Measurements from ENCODE around the gene SLC17A2. TPM values are rescaled to one million over a fixed set of nuclear protein-coding genes. Genes with fewer than 3 reads are reported as not detected.

Gene SLC17A2
- total RNA-seq, 1 donor from 2014 or later: not detected

GRCh38 chr6:25888626-25889025 is 41.9 kb downstream of the SLC17A2 start:
- no peak for DNase-seq (ENCODE audit: low read depth in 2 of 2)

- DNase-seq (ENCODE audit: low read depth in 2 of 2): no peak
Measured at GRCh38 chr6:25886066-25886465, 44.4 kb downstream of the SLC17A2 start.

- no peak for DNase-seq (ENCODE audit: low read depth in 2 of 2)
Measured at GRCh38 chr6:25883991-25884390, 46.5 kb downstream of the SLC17A2 start.

- DNase-seq (ENCODE audit: low read depth in 2 of 2): no peak
Measured at GRCh38 chr6:25883536-25883935, 47.0 kb downstream of the SLC17A2 start.

- DNase-seq (ENCODE audit: low read depth in 2 of 2): no peak
Measured at GRCh38 chr6:25882051-25882496, 48.4 kb downstream of the SLC17A2 start.

GRCh38 chr6:25880601-25881000 is 49.9 kb downstream of the SLC17A2 start:
- no peak for DNase-seq (ENCODE audit: low read depth in 2 of 2)

GRCh38 chr6:25878721-25879322 is 51.7 kb downstream of the SLC17A2 start:
- no peak for DNase-seq (ENCODE audit: low read depth in 2 of 2)

GRCh38 chr6:25875926-25876602 is 54.4 kb downstream of the SLC17A2 start:
- no peak for DNase-seq (ENCODE audit: low read depth in 2 of 2)

GRCh38 chr6:25875563-25875905 is 55.0 kb downstream of the SLC17A2 start:
- DNase-seq (ENCODE audit: low read depth in 2 of 2): no peak

- no peak for DNase-seq (ENCODE audit: low read depth in 2 of 2)
Measured at GRCh38 chr6:25874822-25875562, 55.5 kb downstream of the SLC17A2 start.

GRCh38 chr6:25874118-25874517 is 56.4 kb downstream of the SLC17A2 start, which contains the start of gene SLC17A3:
SLC17A3 (minus strand) TSS chr6:25874243; CDS start chr6:25868387, 5,856 bp downstream.
- DNase-seq (ENCODE audit: low read depth in 2 of 2): no peak

GRCh38 chr6:25872814-25873213 is 57.7 kb downstream of the SLC17A2 start:
- DNase-seq (ENCODE audit: low read depth in 2 of 2): no peak

- DNase-seq (ENCODE audit: low read depth in 2 of 2): no peak
Measured at GRCh38 chr6:25869840-25870239, 60.7 kb downstream of the SLC17A2 start.

GRCh38 chr6:25868436-25869183 is 61.9 kb downstream of the SLC17A2 start:
- DNase-seq (ENCODE audit: low read depth in 2 of 2): no peak

- no peak for DNase-seq (ENCODE audit: low read depth in 2 of 2)
Measured at GRCh38 chr6:25866011-25866410, 64.5 kb downstream of the SLC17A2 start.

- no peak for DNase-seq (ENCODE audit: low read depth in 2 of 2)
Measured at GRCh38 chr6:25863360-25863759, 67.1 kb downstream of the SLC17A2 start.

Other genes with a start within 250 kb of the SLC17A2 start
- not detected in 2 replicates for gene SLC17A4, start 175.9 kb downstream of the SLC17A2 start, total RNA-seq
- not detected in 2 replicates for gene SLC17A1, start 98.6 kb downstream of the SLC17A2 start, total RNA-seq
- gene SLC17A3, start 56.4 kb downstream of the SLC17A2 start, total RNA-seq: not detected in 2 replicates
- gene TRIM38, start 32.1 kb upstream of the SLC17A2 start, total RNA-seq: 4.7 and 6.3 TPM in 2 replicates
- gene HFE, start 156.7 kb upstream of the SLC17A2 start, total RNA-seq: 2.4 and 3.0 TPM in 2 replicates

Measured in dermis microvascular lymphatic vessel endothelial cell (primary cell).